ENCODE data around the gene ABTB2.

DNA sequence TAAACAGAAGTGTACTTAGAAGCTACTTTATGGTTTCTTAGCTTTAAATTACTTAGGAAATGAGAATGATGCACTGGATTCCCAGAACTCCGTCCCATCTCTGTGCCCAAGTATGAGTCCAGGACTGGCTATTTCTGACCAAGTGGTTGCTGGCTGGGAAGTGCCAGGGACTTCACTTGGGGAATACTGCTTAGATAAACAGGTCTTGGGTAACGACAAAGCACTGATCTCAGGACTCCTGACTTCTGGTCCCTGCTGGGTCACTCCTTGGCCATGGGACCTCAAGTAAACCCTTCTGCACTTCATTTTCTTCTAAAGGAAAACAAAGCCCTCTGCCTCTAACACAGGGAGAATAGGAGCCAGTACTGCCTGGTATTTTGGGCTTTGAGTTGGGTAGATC, 27.9 kb downstream of the ABTB2 start:
- TF ChIP-seq POLR2AphosphoS2 (conservative IDR thresholded peaks at IDR 0.05; ENCODE audit: low read length) (no peak), RARB (CRISPR knock-in tag; IDR thresholded peaks at IDR 0.05) (no peak), NPAS2 (CRISPR knock-in tag; IDR thresholded peaks at IDR 0.05; ENCODE audit: borderline replicate concordance) (no peak), POLR2A (IDR thresholded peaks at IDR 0.05; ENCODE audit: low read length) (no peak), ZFP36 (IDR thresholded peaks at IDR 0.05; ENCODE audit: borderline replicate concordance, partially characterized antibody) (no peak), JUN (IDR thresholded peaks at IDR 0.05) (no peak)
- TF ChIP-seq, protein P1, sequence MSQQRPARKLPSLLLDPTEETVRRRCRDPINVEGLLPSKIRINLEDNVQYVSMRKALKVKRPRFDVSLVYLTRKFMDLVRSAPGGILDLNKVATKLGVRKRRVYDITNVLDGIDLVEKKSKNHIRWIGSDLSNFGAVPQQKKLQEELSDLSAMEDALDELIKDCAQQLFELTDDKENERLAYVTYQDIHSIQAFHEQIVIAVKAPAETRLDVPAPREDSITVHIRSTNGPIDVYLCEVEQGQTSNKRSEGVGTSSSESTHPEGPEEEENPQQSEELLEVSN (IDR thresholded peaks at IDR 0.05; ENCODE audit: borderline replicate concordance, low read depth): no peak
- TF ChIP-seq, protein P2, sequence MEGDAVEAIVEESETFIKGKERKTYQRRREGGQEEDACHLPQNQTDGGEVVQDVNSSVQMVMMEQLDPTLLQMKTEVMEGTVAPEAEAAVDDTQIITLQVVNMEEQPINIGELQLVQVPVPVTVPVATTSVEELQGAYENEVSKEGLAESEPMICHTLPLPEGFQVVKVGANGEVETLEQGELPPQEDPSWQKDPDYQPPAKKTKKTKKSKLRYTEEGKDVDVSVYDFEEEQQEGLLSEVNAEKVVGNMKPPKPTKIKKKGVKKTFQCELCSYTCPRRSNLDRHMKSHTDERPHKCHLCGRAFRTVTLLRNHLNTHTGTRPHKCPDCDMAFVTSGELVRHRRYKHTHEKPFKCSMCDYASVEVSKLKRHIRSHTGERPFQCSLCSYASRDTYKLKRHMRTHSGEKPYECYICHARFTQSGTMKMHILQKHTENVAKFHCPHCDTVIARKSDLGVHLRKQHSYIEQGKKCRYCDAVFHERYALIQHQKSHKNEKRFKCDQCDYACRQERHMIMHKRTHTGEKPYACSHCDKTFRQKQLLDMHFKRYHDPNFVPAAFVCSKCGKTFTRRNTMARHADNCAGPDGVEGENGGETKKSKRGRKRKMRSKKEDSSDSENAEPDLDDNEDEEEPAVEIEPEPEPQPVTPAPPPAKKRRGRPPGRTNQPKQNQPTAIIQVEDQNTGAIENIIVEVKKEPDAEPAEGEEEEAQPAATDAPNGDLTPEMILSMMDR (IDR thresholded peaks at IDR 0.05): no peak
- TF ChIP-seq, protein P3, sequence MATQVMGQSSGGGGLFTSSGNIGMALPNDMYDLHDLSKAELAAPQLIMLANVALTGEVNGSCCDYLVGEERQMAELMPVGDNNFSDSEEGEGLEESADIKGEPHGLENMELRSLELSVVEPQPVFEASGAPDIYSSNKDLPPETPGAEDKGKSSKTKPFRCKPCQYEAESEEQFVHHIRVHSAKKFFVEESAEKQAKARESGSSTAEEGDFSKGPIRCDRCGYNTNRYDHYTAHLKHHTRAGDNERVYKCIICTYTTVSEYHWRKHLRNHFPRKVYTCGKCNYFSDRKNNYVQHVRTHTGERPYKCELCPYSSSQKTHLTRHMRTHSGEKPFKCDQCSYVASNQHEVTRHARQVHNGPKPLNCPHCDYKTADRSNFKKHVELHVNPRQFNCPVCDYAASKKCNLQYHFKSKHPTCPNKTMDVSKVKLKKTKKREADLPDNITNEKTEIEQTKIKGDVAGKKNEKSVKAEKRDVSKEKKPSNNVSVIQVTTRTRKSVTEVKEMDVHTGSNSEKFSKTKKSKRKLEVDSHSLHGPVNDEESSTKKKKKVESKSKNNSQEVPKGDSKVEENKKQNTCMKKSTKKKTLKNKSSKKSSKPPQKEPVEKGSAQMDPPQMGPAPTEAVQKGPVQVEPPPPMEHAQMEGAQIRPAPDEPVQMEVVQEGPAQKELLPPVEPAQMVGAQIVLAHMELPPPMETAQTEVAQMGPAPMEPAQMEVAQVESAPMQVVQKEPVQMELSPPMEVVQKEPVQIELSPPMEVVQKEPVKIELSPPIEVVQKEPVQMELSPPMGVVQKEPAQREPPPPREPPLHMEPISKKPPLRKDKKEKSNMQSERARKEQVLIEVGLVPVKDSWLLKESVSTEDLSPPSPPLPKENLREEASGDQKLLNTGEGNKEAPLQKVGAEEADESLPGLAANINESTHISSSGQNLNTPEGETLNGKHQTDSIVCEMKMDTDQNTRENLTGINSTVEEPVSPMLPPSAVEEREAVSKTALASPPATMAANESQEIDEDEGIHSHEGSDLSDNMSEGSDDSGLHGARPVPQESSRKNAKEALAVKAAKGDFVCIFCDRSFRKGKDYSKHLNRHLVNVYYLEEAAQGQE (IDR thresholded peaks at IDR 0.05): no peak
- TF ChIP-seq, protein P4, sequence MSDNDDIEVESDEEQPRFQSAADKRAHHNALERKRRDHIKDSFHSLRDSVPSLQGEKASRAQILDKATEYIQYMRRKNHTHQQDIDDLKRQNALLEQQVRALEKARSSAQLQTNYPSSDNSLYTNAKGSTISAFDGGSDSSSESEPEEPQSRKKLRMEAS (IDR thresholded peaks at IDR 0.05): no peak

Measured in A549 (cell line).